A549 (cell line): ENCODE measurements around the gene SPTLC2.

ENCODE experiments used
- CEBPB ChIP-seq, 2 experiments: fragments of >200 bp in 1 of 2; sonication (Bioruptor Twin) in 1 of 2; formaldehyde crosslinking in 1 of 2; IDR thresholded peaks; 2 replicates each; pipeline ENCODE4 v1.6.1; 2012 to 2016
- CTCF ChIP-seq: fragments of >200 bp; sonication (Bioruptor Twin); formaldehyde crosslinking; IDR thresholded peaks from 3 replicates; pipeline ENCODE4 v1.5.1; 2016
- FOSB ChIP-seq: fragments of 250-450 bp; sonication (Bioruptor Pico); IDR thresholded peaks from 2 replicates; pipeline ENCODE4 v1.5.0; 2020; ENCODE audit warnings: mild to moderate bottlenecking, moderate library complexity
- MYC ChIP-seq: IDR thresholded peaks from 2 replicates; pipeline ENCODE4 v1.6.1; 2012; ENCODE audit warnings: mild to moderate bottlenecking, inconsistent platforms, low read length, improper control_type of control experiment, borderline replicate concordance
- POLR2A ChIP-seq: IDR thresholded peaks from 2 replicates; pipeline ENCODE4 v1.6.1; 2012; ENCODE audit warnings: mild to moderate bottlenecking, low read length
- RAD21 ChIP-seq, 2 experiments: fragments of >200 bp in 1 of 2; sonication (Bioruptor Twin) in 1 of 2; formaldehyde crosslinking in 1 of 2; IDR thresholded peaks in 1 of 2; conservative IDR thresholded peaks in 1 of 2; 2 replicates in 1 of 2; 3 replicates in 1 of 2; pipeline ENCODE4 v1.6.1; 2012 to 2018; ENCODE audit warnings: inconsistent platforms in 1 of 2
- RFX5 ChIP-seq: fragments of 450-650 bp; IDR thresholded peaks from 2 replicates; pipeline ENCODE4 v1.7.1; 2014; ENCODE audit warnings: antibody characterized with exemption, mild to moderate bottlenecking, moderate library complexity
- ZFP36 ChIP-seq: fragments of 450-650 bp; IDR thresholded peaks from 2 replicates; pipeline ENCODE4 v1.6.1; 2014; ENCODE audit warnings: borderline replicate concordance; ENCODE audit not compliant: partially characterized antibody

- TF ChIP-seq POLR2A (no peak), CTCF (no peak), RFX5 (no peak), ZFP36 (no peak), CEBPB (IDR thresholded peaks at IDR 0.05) (no peak), FOSB (CRISPR knock-in tag) (no peak), RAD21 (conservative IDR thresholded peaks at IDR 0.05 in 1 of 2, IDR thresholded peaks at IDR 0.05 in 1 of 2) (no peak), MYC (no peak)
Measured at GRCh38 chr14:77573964-77574363, 42.5 kb downstream of the SPTLC2 start.
